DOHH2 (cell line): ENCODE measurements around the gene CNOT6.
"Not testable (repeated sequence)": the region's sequence is repeated elsewhere in the genome, so short reads cannot be mapped to it uniquely, and the experiment has no call there.

Experiments used
- H3F3A ChIP-seq: fragments of 200-600 bp; sonication (generic), shearing (Covaris generic); 2 replicates; pipeline ENCODE4 v1.6.0; 2016; ENCODE audit warnings: antibody characterized with exemption, mild to moderate bottlenecking; ENCODE audit not compliant: control insufficient read depth, insufficient read depth
- H3K27ac ChIP-seq: fragments of 200-600 bp; sonication (generic); 2 replicates; pipeline ENCODE4 v1.5.1; 2014; ENCODE audit warnings: low read depth, mild to moderate bottlenecking, low read length, moderate library complexity
- H3K27me3 ChIP-seq: fragments of 200-600 bp; sonication (generic); 2 replicates; pipeline ENCODE4 v1.6.1; 2014; ENCODE audit warnings: mild to moderate bottlenecking, low read length, mixed read lengths; ENCODE audit not compliant: control insufficient read depth
- H3K36me3 ChIP-seq: fragments of 200-600 bp; sonication (generic); 2 replicates; pipeline ENCODE4 v1.6.1; 2014; ENCODE audit warnings: mild to moderate bottlenecking, low read length, moderate library complexity, mixed read lengths; ENCODE audit not compliant: control insufficient read depth
- H3K4me1 ChIP-seq: fragments of 200-600 bp; sonication (generic); 2 replicates; pipeline ENCODE4 v1.6.1; 2014; ENCODE audit warnings: mild to moderate bottlenecking, low read length, mixed read lengths; ENCODE audit not compliant: control insufficient read depth
- H3K4me2 ChIP-seq: fragments of 200-600 bp; sonication (generic); 2 replicates; pipeline ENCODE4 v1.6.0; 2014; ENCODE audit warnings: mild to moderate bottlenecking, low read length, moderate library complexity
- H3K4me3 ChIP-seq: fragments of 200-600 bp; sonication (generic); 2 replicates; pipeline ENCODE4 v1.5.1; 2014; ENCODE audit warnings: mild to moderate bottlenecking, low read length, mixed read lengths
- H3K79me2 ChIP-seq: fragments of 200-600 bp; sonication (generic); 2 replicates; pipeline ENCODE4 v1.6.1; 2014; ENCODE audit warnings: mild to moderate bottlenecking, low read length, mixed read lengths; ENCODE audit not compliant: control insufficient read depth
- H3K9me2 ChIP-seq: fragments of 200-600 bp; sonication (generic); replicated peaks from 2 replicates; pipeline ENCODE4 v1.6.1; 2014; ENCODE audit warnings: mild to moderate bottlenecking, low read length, mixed read lengths; ENCODE audit not compliant: control insufficient read depth
- H3K9me3 ChIP-seq: fragments of 200-600 bp; sonication (generic); 2 replicates; pipeline ENCODE4 v1.6.1; 2014; ENCODE audit warnings: antibody characterized with exemption, low read length, mixed read lengths; ENCODE audit not compliant: control insufficient read depth, insufficient read depth
- H4K20me1 ChIP-seq: fragments of 200-600 bp; sonication (generic); 2 replicates; pipeline ENCODE4 v1.6.0; 2014; ENCODE audit warnings: low read depth, mild to moderate bottlenecking, antibody characterized with exemption, low read length, moderate library complexity; ENCODE audit not compliant: control insufficient read depth, insufficient read depth
- CTCF ChIP-seq: fragments of 200-600 bp; sonication (generic); IDR thresholded peaks from one replicate; pipeline ENCODE4 v1.5.1; 2014; ENCODE audit warnings: antibody characterized with exemption, mild to moderate bottlenecking, low read depth, low read length; ENCODE audit not compliant: poor library complexity, severe bottlenecking
- EZH2phosphoT487 ChIP-seq: fragments of 200-600 bp; sonication (generic); IDR thresholded peaks from 2 replicates; pipeline ENCODE4 v1.6.1; 2017; ENCODE audit warnings: borderline replicate concordance, mild to moderate bottlenecking, antibody characterized with exemption, low read length, moderate library complexity, mixed read lengths

Gene CNOT6

GRCh38 chr5:180515294-180515693 is 21.1 kb downstream of the CNOT6 start:
- Histone ChIP-seq H3K4me2 (no peak overlapping the region), H3K27me3 (no peaks in the 10 kb centered on the region), H3K27ac (no peak overlapping the region), H3K79me2 (peaks cover 92% of the 10 kb centered on the region), H3K4me1 (peaks cover 4% of the 10 kb centered on the region; the same call in 1 of the 2 replicates), H4K20me1 (0 out of 2 replicates have a peak, but pooled peaks cover 5% of the 10 kb centered on the region), H3K4me3 (no peak overlapping the region), H3K9me2 (no peaks in the 10 kb centered on the region), H3K36me3 (peaks cover 15% of the 10 kb centered on the region), H3K9me3 (no peaks in the 10 kb centered on the region), H3F3A (0 out of 2 replicates have a peak, but pooled peaks cover 3% of the 10 kb centered on the region)
- TF ChIP-seq CTCF: no peak

GRCh38 chr5:180515974-180516373 is 21.8 kb downstream of the CNOT6 start:
- peaks cover 92% of the 10 kb centered on the region for H3K79me2 ChIP-seq
- H3K36me3 ChIP-seq: peaks cover 15% of the 10 kb centered on the region
- not testable (repeated sequence) for H3K4me3 ChIP-seq, H3K4me2 ChIP-seq, H3K4me1 ChIP-seq, H3K9me3 ChIP-seq, H3K27me3 ChIP-seq, H4K20me1 ChIP-seq, H3K27ac ChIP-seq, H3F3A ChIP-seq, H3K9me2 ChIP-seq

GRCh38 chr5:180516440-180516839 is 22.3 kb downstream of the CNOT6 start:
- Histone ChIP-seq H3F3A (0 out of 2 replicates have a peak, but pooled peaks cover 3% of the 10 kb centered on the region), H3K79me2 (peaks cover 94% of the 10 kb centered on the region), H3K4me2 (no peak overlapping the region), H3K9me3 (no peaks in the 10 kb centered on the region), H3K4me1 (peaks cover 9% of the 10 kb centered on the region), H4K20me1 (0 out of 2 replicates have a peak, but pooled peaks cover 5% of the 10 kb centered on the region), H3K4me3 (no peak overlapping the region), H3K27me3 (no peaks in the 10 kb centered on the region), H3K27ac (no peak overlapping the region), H3K36me3 (peaks cover 15% of the 10 kb centered on the region), H3K9me2 (no peaks in the 10 kb centered on the region)
- TF ChIP-seq EZH2phosphoT487: no peak
- no peak for TF ChIP-seq CTCF

GRCh38 chr5:180519098-180519497 is 24.9 kb downstream of the CNOT6 start:
- H3K9me2 ChIP-seq: no peaks in the 10 kb centered on the region
- no peak overlapping the region for H3K4me2 ChIP-seq
- H3K36me3 ChIP-seq: peaks cover 15% of the 10 kb centered on the region
- 0 out of 2 replicates have a peak, but pooled peaks cover 5% of the 10 kb centered on the region for H4K20me1 ChIP-seq
- peaks cover 23% of the 10 kb centered on the region for H3K4me1 ChIP-seq
- peaks cover 100% of the 10 kb centered on the region for H3K79me2 ChIP-seq
- H3F3A ChIP-seq: 0 out of 2 replicates have a peak, but pooled peaks cover 3% of the 10 kb centered on the region
- TF ChIP-seq EZH2phosphoT487 (no peak), CTCF (no peak)
- no peak overlapping the region for H3K4me3 ChIP-seq
- no peaks in the 10 kb centered on the region for H3K9me3 ChIP-seq
- no peak overlapping the region for H3K27ac ChIP-seq
- H3K27me3 ChIP-seq: no peaks in the 10 kb centered on the region
